Heart right ventricle (tissue), 16 donors: ENCODE results near the gene GSX2. TPM values are rescaled to one million over a fixed set of nuclear protein-coding genes. Genes with fewer than 3 reads are reported as not detected.

Experiments
- ATAC-seq, 8 donors: fragments of 200-7000 bp; cut with Tn5 transposase; one replicate each; pipeline ENCODE4 v1.9.1; 2020; ENCODE audit warnings: mild to moderate bottlenecking in 8 of 8, moderate library complexity in 8 of 8, moderate number of reproducible peaks in 1 of 8
- DNase-seq, 2 donors: peaks; one replicate each; pipeline ENCODE4 v3.0.0-alpha.2; 2020
- H3K27ac ChIP-seq, 10 donors: fragments of 200-600 bp; sonication (generic) in 2 of 10; one replicate each; pipeline versions ENCODE4 v1.5.0 to v1.8.0; 2020 to 2022; ENCODE audit warnings: mild to moderate bottlenecking in 3 of 10
- H3K27me3 ChIP-seq, 7 donors: fragments of 200-600 bp; one replicate each; pipeline ENCODE4 v1.8.0; 2021 to 2022; ENCODE audit warnings: mild to moderate bottlenecking in 2 of 7
- H3K36me3 ChIP-seq, 9 donors: fragments of 200-600 bp; sonication (generic) in 1 of 9; one replicate each; pipeline versions ENCODE4 v1.5.0 to v1.8.0; 2020 to 2022; ENCODE audit warnings: mild to moderate bottlenecking in 2 of 9
- H3K4me1 ChIP-seq, 9 donors: fragments of 200-600 bp; sonication (generic) in 1 of 9; one replicate each; pipeline versions ENCODE4 v1.5.0 to v1.8.0; 2020 to 2022; ENCODE audit warnings: mild to moderate bottlenecking in 4 of 9
- H3K4me3 ChIP-seq, 10 donors: fragments of 200-600 bp; sonication (generic) in 2 of 10; one replicate each; pipeline versions ENCODE4 v1.5.0 to v1.8.0; 2020 to 2022; ENCODE audit warnings: mild to moderate bottlenecking in 7 of 10, moderate library complexity in 2 of 10
- H3K9me3 ChIP-seq, 11 donors: fragments of 200-600 bp in 10 of 11; sonication (generic) in 2 of 11; one replicate each; pipeline versions ENCODE4 v1.5.0 to v1.8.0; 2013 to 2022; ENCODE audit warnings: mild to moderate bottlenecking in 2 of 11, control low read depth in 1 of 11, moderate library complexity in 1 of 11
- WGBS, 2 donors: extraction: QIAGEN DNeasy Blood & Tissue Kit; methylation state at CpG; one replicate each; pipeline ENCODE4 v1.1.7; 2013; ENCODE audit warnings: inconsistent platforms in 1 of 2; 5-methylcytosine and 5-hydroxymethylcytosine counted together
- intact Hi-C, 10 donors: fragments of 100-400 bp; cut with DNase I; formaldehyde crosslinking; loops; one replicate each; pipeline versions ENCODE4 v1.11.1 to v1.14.2; 2022
- polyA plus RNA-seq, 2 donors: library from polyadenylated mRNA; stranded (reverse); fragments of 200-250 nt; gene quantifications; one replicate each; pipeline ENCODE4 v1.2.3, GENCODE V29; 2013
- total RNA-seq, 10 donors: library from RNA; stranded (reverse); fragmentation: NEBNext Ultra II Directional in 3 of 10; extraction: Animal tissue kit (Norgen Biotek cat#: 25700) in 3 of 10; gene quantifications; one replicate each; pipeline versions ENCODE4 v1.2.1 to v1.2.4, GENCODE V29; 2021 to 2023
- TF ChIP-seq, protein P1 (sequence below), 9 donors: fragments of 200-600 bp; sonication (generic) in 2 of 9; IDR thresholded peaks; one replicate each; pipeline versions ENCODE4 v1.5.0 to v1.8.0; 2021 to 2022; ENCODE audit warnings: antibody characterized with exemption in 9 of 9, mild to moderate bottlenecking in 5 of 9, moderate library complexity in 1 of 9
- donor health status: Arrhythmogenic right ventricular cardiomyopathy.
- donor health status: ischemic (EF 13 %, LVEDD 7.1; RV severe dilation, severe dysfunction).
- donor health status: healthy with polysubstance abuse.
- donor health status: DM: no; HTN: yes; CAD: no.
- donor health status: DM: no; HTN: no; CAD: no.
- donor health status: ischemic (EF 25% LVEDD 6.9; RV normal size, moderate dysfunction).
- donor health status: ischemic (EF 25% LVEDD 5.7; RV mildly dilated, moderate dysfunction).
- donor health status: healthy.
- donor health status: DM: yes; HTN: yes; CAD: no.
- donor health status: Ischemic cardiomyopathy.
- donor health status: ischemic (EF 35%, LVEDD 5.7; RV mildly dilated, moderate dysfunction).
- donor health status: nonischemic (EF 11% LVEDD 7.7; RV severe dilation, severe dysfunction).
- donor health status: DM: yes; HTN: yes; CAD: no.
- donor health status: PGD.
- donor health status: ischemic (EF 29% LVEDD 5.4; RV normal size, mild dysfunction).
- donor health status: nonischemic (EF 23%, LVEDD 6.1; RV moderate dilation, normal function).

The GSX2 gene
- total and polyA plus RNA-seq, 12 donors, result not detected

DNA sequence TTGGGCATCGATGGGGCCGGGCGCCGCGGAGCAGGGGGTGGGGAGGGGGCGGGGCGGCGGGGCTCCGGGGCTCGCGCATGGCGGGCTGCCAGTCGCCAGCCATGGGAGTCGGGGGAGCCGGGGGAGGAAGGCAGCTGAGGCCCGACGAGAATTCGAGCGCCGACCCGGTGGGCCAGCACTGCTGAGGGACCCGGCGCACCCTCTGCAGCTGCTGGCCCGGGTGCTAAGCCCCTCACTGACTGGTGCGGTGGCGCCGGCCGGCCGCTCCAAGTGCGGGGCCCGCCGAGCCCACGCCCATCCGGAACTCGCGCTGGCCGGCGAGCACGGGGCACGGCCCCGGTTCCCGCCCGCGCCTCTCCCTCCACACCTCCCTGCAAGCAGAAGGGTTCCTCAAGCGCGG, 49.4 kb downstream of the GSX2 start:
- intact Hi-C loops, result no loop called here
- TF ChIP-seq, protein P1, sequence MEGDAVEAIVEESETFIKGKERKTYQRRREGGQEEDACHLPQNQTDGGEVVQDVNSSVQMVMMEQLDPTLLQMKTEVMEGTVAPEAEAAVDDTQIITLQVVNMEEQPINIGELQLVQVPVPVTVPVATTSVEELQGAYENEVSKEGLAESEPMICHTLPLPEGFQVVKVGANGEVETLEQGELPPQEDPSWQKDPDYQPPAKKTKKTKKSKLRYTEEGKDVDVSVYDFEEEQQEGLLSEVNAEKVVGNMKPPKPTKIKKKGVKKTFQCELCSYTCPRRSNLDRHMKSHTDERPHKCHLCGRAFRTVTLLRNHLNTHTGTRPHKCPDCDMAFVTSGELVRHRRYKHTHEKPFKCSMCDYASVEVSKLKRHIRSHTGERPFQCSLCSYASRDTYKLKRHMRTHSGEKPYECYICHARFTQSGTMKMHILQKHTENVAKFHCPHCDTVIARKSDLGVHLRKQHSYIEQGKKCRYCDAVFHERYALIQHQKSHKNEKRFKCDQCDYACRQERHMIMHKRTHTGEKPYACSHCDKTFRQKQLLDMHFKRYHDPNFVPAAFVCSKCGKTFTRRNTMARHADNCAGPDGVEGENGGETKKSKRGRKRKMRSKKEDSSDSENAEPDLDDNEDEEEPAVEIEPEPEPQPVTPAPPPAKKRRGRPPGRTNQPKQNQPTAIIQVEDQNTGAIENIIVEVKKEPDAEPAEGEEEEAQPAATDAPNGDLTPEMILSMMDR (IDR thresholded peaks at IDR 0.05), result no peak
- Histone ChIP-seq H3K4me1 (peaks cover 0 to 6% (median 0%) of the 10 kb centered on the region in 9 donors), H3K36me3 (no peaks in the 10 kb centered on the region), H3K27me3 (peaks cover 0 to 26% (median 6%) of the 10 kb centered on the region in 7 donors), H3K27ac (no peak overlapping the region), H3K9me3 (no peaks in the 10 kb centered on the region), H3K4me3 (peak overlapping the region in 2 of 10 donors; percentile 14 to 41)
- WGBS, 2 donors, result 70 to 73% methylated on average over 44 to 46 of the region's 46 CpGs
- DNase-seq (no peak), ATAC-seq (no peak)

Other genes with a start within 250 kb of the GSX2 start
- gene CHIC2, start 35.6 kb upstream of the GSX2 start, total RNA-seq, result 10 to 100 TPM in 5 of 10 donors, 1 to 10 TPM in 5; 6.0 to 12.6 (median 9.3) TPM
- 10 to 100 TPM in 1 of 2 donors, 1 to 10 TPM in 1; 5.6 to 13.5 TPM for gene CHIC2, start 35.6 kb upstream of the GSX2 start, polyA plus RNA-seq
- gene PDGFRA, start 129.1 kb downstream of the GSX2 start, total RNA-seq, result 10 to 100 TPM in 8 of 10 donors, 1 to 10 TPM in 2; 6.5 to 57.5 (median 14.7) TPM
- 10 to 100 TPM in 1 of 2 donors, 1 to 10 TPM in 1; 8.6 to 11.9 TPM for gene PDGFRA, start 129.1 kb downstream of the GSX2 start, polyA plus RNA-seq